Muscle of leg (tissue), 11 donors: ENCODE data around the gene GABRG3. TPM values are rescaled to one million over a fixed set of nuclear protein-coding genes. Genes with fewer than 3 reads are reported as not detected.

Experiments
- DNase-seq: peaks from one replicate; pipeline ENCODE4 v3.0.0; 2013
- H3K27ac ChIP-seq: one replicate; pipeline ENCODE4 v1.5.1; 2013; ENCODE audit warnings: mild to moderate bottlenecking, low read length, control low read depth
- H3K27me3 ChIP-seq: one replicate; pipeline ENCODE4 v1.6.1; 2013; ENCODE audit warnings: low read length; ENCODE audit not compliant: control insufficient read depth, insufficient read depth
- H3K36me3 ChIP-seq: one replicate; pipeline ENCODE4 v1.6.1; 2013; ENCODE audit warnings: low read length; ENCODE audit not compliant: control insufficient read depth, insufficient read depth
- H3K4me1 ChIP-seq: one replicate; pipeline ENCODE4 v1.6.1; 2013; ENCODE audit warnings: low read length; ENCODE audit not compliant: control insufficient read depth, insufficient read depth
- H3K4me3 ChIP-seq: one replicate; pipeline ENCODE4 v1.5.1; 2013; ENCODE audit warnings: low read length, control low read depth
- H3K9me3 ChIP-seq: replicated peaks from 2 replicates; pipeline ENCODE4 v1.6.1; 2013; ENCODE audit warnings: low read depth, low read length; ENCODE audit not compliant: control insufficient read depth
- WGBS: methylation state at CpG from one replicate; pipeline ENCODE4 v1.1.5; 2013; ENCODE audit warnings: missing lambda C conversion rate; ENCODE audit not compliant: insufficient coverage; 5-methylcytosine and 5-hydroxymethylcytosine counted together
- polyA plus RNA-seq, 8 donors: library from polyadenylated mRNA; unstranded; fragments of 120-200 nt; gene quantifications; one replicate each; pipeline versions ENCODE4 v1.2.1 to v1.2.3, GENCODE V29; 2013; ENCODE audit warnings: inconsistent platforms in 1 of 8, low replicate concordance in 1 of 8; ENCODE audit not compliant: insufficient read length in 8 of 8, insufficient read depth in 1 of 8
- total RNA-seq: library from RNA; stranded (reverse); fragments of 120-200 nt; gene quantifications from one replicate; pipeline ENCODE4 v1.2.4, GENCODE V29; 2013

Gene GABRG3
- total and polyA plus RNA-seq, 9 donors = 0.11 to 0.69 (median 0.34) TPM; not detected in 1

DNA sequence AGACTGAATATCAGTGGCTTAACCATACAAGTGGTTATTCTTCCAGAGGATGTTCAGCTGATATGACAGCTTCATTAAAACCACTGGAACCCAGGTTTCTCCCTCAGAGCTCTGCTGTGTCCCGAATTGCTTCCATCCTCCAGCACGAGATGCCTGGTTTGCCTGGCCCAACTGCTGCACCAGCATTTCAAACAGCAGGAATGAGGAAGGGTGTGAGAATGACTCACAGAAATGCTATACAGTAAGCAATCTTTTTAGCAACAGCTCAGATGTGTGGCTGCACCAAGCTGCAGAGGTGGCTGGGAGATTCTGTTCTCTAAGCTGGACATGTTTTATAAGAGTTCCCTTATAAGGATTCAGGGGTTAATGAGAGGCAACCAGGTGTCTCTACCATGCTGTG, 271.0 kb downstream of the GABRG3 start:
- no peak overlapping the region for H3K27ac ChIP-seq
- H3K4me3 ChIP-seq = no peak overlapping the region
- H3K4me1 ChIP-seq = peaks cover 4% of the 10 kb centered on the region
- no peaks in the 10 kb centered on the region for H3K36me3 ChIP-seq
- no peaks in the 10 kb centered on the region for H3K27me3 ChIP-seq
- 60% methylated on average over 2 of the region's 2 CpGs for WGBS
- no peaks in the 10 kb centered on the region for H3K9me3 ChIP-seq
- DNase-seq = no peak

DNA sequence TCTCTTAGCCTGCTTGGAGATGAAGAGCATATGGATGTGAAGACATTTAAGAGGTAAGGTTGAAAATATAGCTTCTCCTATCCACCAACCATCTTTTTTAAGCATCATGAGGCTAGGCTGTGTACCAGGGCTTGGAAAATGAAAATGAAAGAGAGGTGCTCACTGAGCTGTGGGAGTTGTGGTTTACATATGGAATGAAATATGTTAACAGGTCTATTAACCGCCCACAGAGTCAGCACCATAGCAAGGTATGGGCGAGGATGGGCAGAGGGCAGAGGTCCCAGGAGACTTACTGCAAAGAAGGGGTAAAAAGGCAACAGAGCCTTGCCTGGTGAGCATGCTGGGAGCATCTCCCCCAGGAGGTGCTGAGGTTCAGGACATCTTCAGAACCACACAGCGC, 273.1 kb downstream of the GABRG3 start:
- Histone ChIP-seq H3K36me3 (no peaks in the 10 kb centered on the region), H3K27me3 (no peaks in the 10 kb centered on the region), H3K4me3 (no peak overlapping the region), H3K4me1 (no peaks in the 10 kb centered on the region), H3K9me3 (no peaks in the 10 kb centered on the region), H3K27ac (no peak overlapping the region)
- 87% methylated on average over 2 of the region's 3 CpGs for WGBS
- no peak for DNase-seq

DNA sequence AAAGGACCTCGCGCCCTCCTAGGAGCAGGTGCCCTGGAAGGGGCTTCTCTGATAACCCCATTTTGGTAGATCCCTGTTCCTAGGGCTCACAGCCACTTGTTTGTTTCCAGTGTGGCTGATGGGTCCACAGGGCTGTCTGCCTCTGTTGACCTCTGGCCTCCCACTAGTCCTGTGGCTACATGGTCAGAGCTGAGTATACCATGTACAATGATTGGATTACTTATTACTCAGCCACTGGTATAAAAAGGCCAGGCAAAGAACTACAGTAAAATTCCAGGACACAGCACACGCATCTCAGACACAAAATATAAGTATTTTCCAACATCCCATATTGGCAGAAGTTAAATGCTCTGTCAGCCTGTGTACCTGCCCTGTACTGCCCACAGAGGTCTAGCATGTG, 277.3 kb downstream of the GABRG3 start:
- 94% methylated on average over 2 of the region's 3 CpGs for WGBS

DNA sequence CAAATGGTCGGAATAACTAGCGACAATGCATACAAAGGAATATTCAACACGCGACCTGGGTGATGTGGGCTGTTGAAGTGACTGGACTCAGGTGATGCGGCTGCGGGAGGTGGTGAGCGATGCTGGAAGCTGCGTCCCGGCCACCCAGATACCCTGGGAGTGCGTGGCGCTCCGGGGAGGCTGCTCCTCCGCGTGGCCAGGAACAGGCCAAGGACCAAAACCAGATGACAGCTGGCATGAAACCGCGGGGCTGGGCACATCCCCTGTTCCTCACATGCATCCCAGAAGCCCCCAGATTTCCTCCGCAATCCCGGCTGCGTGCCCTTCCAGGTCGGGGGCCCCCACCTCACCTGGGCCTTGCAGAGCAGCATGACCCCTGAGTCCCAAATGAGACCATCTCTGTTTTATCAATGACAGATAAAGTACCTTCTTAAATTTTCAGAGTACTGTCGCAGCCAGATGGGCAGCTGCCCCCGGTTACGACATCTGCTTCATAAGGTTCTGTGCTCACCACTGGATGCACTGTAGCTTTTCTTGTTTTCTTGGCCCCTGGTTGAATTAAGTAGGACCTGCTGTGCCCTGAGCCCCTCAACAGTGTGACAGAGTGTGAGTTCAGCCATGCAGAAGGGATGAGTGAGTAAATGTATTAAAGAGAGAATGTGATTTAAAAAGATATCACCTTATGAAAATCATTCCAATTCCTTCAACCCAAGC, 278.2 kb downstream of the GABRG3 start:
- DNase-seq = no peak
- H3K4me1 ChIP-seq = peaks cover 3% of the 10 kb centered on the region
- H3K4me3 ChIP-seq = no peak overlapping the region
- WGBS = 91% methylated on average over 23 of the region's 23 CpGs
- H3K9me3 ChIP-seq = no peaks in the 10 kb centered on the region
- no peaks in the 10 kb centered on the region for H3K27me3 ChIP-seq
- H3K27ac ChIP-seq = no peak overlapping the region
- H3K36me3 ChIP-seq = no peaks in the 10 kb centered on the region

More for the DNA sequence above, 277.3 kb downstream of the GABRG3 start:
- Histone ChIP-seq H3K27me3 (no peaks in the 10 kb centered on the region), H3K9me3 (no peaks in the 10 kb centered on the region), H3K4me3 (no peak overlapping the region), H3K27ac (no peak overlapping the region), H3K4me1 (peaks cover 3% of the 10 kb centered on the region), H3K36me3 (no peaks in the 10 kb centered on the region)
- DNase-seq = no peak

DNA sequence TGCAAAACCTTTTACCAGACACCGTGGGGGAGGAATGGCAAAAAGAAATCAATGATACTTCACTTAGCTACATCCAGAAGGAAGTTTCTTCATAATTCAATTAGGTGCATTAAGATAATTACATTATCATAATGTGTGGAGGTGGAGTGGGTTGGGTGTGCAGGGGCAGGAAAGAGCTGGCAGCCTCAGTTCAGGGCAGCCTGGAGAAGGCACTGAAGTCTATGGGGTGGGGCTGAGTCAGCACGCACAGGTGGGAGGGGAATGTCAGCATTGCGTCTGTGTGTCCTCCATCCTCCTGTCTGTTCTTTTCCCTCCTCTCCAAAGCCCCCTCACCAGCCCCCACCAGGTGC, 278.8 kb downstream of the GABRG3 start:
- Histone ChIP-seq H3K9me3 (no peaks in the 10 kb centered on the region), H3K27ac (no peak overlapping the region), H3K4me1 (peaks cover 3% of the 10 kb centered on the region), H3K36me3 (no peaks in the 10 kb centered on the region), H3K4me3 (no peak overlapping the region), H3K27me3 (no peaks in the 10 kb centered on the region)
- DNase-seq = no peak
- WGBS = 57% methylated on average over 1 of the region's 3 CpGs

DNA sequence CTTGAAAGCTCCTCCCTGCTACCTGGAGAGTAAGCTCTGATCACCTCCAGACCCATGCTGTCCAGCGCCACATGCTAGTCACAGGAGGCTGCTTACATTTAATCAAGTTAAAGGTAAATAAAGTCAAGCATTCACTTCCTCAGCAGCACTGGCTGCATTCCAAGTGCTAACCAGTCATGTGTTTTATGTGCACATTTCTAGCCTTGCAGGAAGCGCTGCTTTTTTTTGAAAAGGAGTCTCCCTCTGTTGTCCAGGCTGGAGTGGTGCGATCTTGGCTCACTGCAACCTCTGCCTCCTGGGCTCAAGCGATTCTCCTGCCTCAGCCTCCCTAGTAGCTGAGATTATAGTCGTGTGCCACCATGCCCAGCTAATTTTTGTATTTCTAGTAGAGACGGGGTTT, 279.2 kb downstream of the GABRG3 start:
- H3K27ac ChIP-seq = no peak overlapping the region
- no peak for DNase-seq
- H3K27me3 ChIP-seq = no peaks in the 10 kb centered on the region
- H3K4me1 ChIP-seq = peaks cover 3% of the 10 kb centered on the region
- no peaks in the 10 kb centered on the region for H3K9me3 ChIP-seq
- WGBS = 75% methylated on average over 5 of the region's 6 CpGs
- H3K36me3 ChIP-seq = no peaks in the 10 kb centered on the region
- no peak overlapping the region for H3K4me3 ChIP-seq

DNA sequence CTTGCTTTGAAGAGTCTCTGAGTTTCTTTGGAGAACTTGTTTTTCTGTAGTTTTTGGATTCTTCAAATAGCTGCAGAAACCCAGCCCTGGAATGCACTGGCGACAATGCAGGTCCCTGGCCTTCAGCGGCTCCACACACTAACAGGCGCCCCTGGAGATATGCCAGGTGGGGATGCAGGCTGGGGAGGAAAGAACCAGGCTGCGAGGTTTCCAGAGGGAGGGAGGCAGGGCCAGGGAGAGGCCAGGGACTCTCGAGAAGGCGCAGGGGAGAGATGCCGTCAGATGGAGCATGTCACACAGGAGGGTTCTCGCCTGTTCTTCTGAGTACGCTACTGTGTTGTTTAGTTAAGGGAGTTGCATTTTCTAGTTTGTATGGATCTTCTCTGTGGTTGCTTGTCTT, 283.1 kb downstream of the GABRG3 start:
- WGBS = 70% methylated on average over 8 of the region's 9 CpGs
- no peaks in the 10 kb centered on the region for H3K27me3 ChIP-seq
- H3K4me3 ChIP-seq = no peak overlapping the region
- no peak for DNase-seq
- no peak overlapping the region for H3K27ac ChIP-seq
- H3K4me1 ChIP-seq = peaks cover 3% of the 10 kb centered on the region
- no peaks in the 10 kb centered on the region for H3K36me3 ChIP-seq
- H3K9me3 ChIP-seq = no peaks in the 10 kb centered on the region

DNA sequence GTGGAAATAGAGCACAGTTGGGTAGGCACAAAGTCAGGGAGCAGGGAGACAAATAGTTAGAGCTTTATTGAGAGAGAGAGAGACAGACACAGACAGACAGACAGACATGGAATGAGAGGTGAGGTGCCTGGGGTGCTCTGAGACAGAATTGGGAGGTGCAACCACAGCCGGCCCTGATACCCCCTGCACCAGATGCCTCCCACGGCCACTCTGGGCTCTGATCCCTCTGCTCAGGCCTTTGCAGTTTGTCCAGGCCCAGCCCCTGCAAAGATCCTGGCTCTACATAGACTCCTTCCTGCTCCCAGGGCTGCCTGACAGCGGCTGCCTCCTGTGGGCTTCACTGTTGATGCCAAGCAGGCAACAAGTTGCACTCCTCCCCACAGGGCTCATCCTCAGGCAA, 283.8 kb downstream of the GABRG3 start:
- H3K27ac ChIP-seq = no peak overlapping the region
- no peak overlapping the region for H3K4me3 ChIP-seq
- no peaks in the 10 kb centered on the region for H3K36me3 ChIP-seq
- no peaks in the 10 kb centered on the region for H3K9me3 ChIP-seq
- no peak for DNase-seq
- no peaks in the 10 kb centered on the region for H3K27me3 ChIP-seq
- H3K4me1 ChIP-seq = peaks cover 3% of the 10 kb centered on the region
- 57% methylated on average over 3 of the region's 3 CpGs for WGBS

DNA sequence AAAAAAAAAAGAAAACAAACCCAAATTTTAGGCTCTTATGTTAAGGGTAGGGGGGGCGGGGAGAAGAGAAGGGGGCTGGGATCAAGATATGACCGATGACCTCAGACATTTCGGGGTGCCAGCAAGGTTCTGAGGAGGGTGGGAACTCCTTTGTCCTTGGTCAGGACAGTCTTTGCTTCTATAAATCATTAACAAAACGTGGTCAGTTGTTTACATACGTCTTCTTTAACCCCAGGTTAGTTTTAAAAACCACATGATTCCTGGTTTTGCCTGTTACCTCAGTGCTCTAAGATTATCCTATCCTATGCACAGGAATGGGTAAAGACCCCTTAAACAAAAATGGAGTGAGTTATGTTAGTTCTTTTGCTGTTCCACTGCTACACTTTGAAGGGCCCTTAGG, 285.5 kb downstream of the GABRG3 start:
- Histone ChIP-seq H3K4me1 (peaks cover 3% of the 10 kb centered on the region), H3K36me3 (no peaks in the 10 kb centered on the region), H3K27me3 (no peaks in the 10 kb centered on the region), H3K9me3 (no peaks in the 10 kb centered on the region), H3K27ac (no peak overlapping the region), H3K4me3 (no peak overlapping the region)
- WGBS = 70% methylated on average over 2 of the region's 5 CpGs
- DNase-seq = no peak

DNA sequence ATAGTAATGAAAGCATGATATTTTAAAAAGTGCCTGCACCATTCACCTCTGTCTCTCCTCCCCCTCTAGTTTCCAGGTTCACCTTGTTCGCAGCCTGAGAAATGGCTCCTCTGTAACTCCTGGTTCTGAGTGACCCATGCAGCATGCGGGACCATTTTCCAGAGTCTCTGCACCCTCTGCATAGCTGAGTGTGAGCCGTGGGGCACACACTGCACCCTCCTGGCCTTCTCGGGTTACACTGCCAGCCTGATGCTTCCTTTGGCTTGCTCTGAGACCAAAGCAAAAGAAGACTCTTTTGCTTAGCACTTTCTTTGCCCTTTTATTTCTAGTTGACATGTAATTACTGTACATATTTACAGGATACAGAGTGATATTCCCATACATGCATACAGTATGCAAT, 287.3 kb downstream of the GABRG3 start:
- H3K4me1 ChIP-seq = no peaks in the 10 kb centered on the region
- no peak overlapping the region for H3K4me3 ChIP-seq
- WGBS = 86% methylated on average over 1 of the region's 4 CpGs

DNA sequence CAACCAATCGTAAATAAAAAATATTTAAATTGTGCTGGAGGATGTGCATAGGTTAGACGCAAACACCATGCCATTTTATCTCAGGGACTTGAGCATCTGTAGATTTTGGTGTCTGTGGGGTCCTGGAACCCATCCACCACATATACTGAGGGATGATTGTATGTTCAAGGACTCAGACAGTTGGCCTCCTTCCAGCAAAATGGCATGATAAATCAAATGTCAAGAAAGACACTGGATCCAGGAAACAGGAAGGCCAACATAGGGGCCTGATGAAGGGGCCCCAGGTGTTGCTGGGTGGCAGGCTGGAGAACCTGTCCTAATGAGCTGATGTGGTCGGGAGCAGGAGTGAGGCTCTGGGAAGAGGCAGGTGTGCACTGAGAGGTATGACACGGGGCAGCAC, 289.5 kb downstream of the GABRG3 start:
- 80% methylated on average over 2 of the region's 4 CpGs for WGBS

More for the DNA sequence above, 287.3 kb downstream of the GABRG3 start:
- no peaks in the 10 kb centered on the region for H3K36me3 ChIP-seq
- H3K9me3 ChIP-seq = no peaks in the 10 kb centered on the region
- no peak for DNase-seq
- no peak overlapping the region for H3K27ac ChIP-seq
- no peaks in the 10 kb centered on the region for H3K27me3 ChIP-seq

More for the DNA sequence above, 289.5 kb downstream of the GABRG3 start:
- Histone ChIP-seq H3K4me1 (no peaks in the 10 kb centered on the region), H3K27ac (no peak overlapping the region), H3K4me3 (no peak overlapping the region), H3K36me3 (no peaks in the 10 kb centered on the region), H3K27me3 (no peaks in the 10 kb centered on the region), H3K9me3 (no peaks in the 10 kb centered on the region)
- no peak for DNase-seq
